H9 (cell line): Measurements from ENCODE around the gene CR1L. TPM values are rescaled to one million over a fixed set of nuclear protein-coding genes. Genes with fewer than 3 reads are reported as not detected.

Source experiments
- DNase-seq: peaks from one replicate; pipeline ENCODE4 v3.0.0-alpha.2; 2017
- H2AFZ ChIP-seq: one replicate; pipeline ENCODE4 v1.6.1; 2013; ENCODE audit warnings: mild to moderate bottlenecking, low read length, control low read depth, moderate library complexity
- H2AK5ac ChIP-seq: 2 replicates; pipeline ENCODE4 v1.6.1; 2013; ENCODE audit warnings: low read length, control low read depth, mixed read lengths; ENCODE audit not compliant: insufficient read length
- H2BK120ac ChIP-seq: one replicate; pipeline ENCODE4 v1.6.1; 2013; ENCODE audit warnings: low read depth, mild to moderate bottlenecking, low read length, control low read depth, inconsistent platforms; ENCODE audit not compliant: poor library complexity, severe bottlenecking
- H2BK12ac ChIP-seq: 2 replicates; pipeline ENCODE4 v1.6.1; 2013; ENCODE audit warnings: low read length, control low read depth, mixed read lengths, low read depth; ENCODE audit not compliant: insufficient read length
- H2BK15ac ChIP-seq: 2 replicates; pipeline ENCODE4 v1.6.1; 2013; ENCODE audit warnings: low read depth, low read length, control low read depth
- H2BK20ac ChIP-seq: one replicate; pipeline ENCODE4 v1.6.1; 2013; ENCODE audit warnings: low read depth, mild to moderate bottlenecking, low read length, control low read depth, inconsistent platforms; ENCODE audit not compliant: poor library complexity, severe bottlenecking
- H2BK5ac ChIP-seq: 2 replicates; pipeline ENCODE4 v1.6.1; 2013; ENCODE audit warnings: low read length, control low read depth, mixed read lengths; ENCODE audit not compliant: insufficient read length
- H3K14ac ChIP-seq: 2 replicates; pipeline ENCODE4 v1.6.1; 2013; ENCODE audit warnings: low read length, control low read depth; ENCODE audit not compliant: insufficient read depth
- H3K18ac ChIP-seq: 2 replicates; pipeline ENCODE4 v1.6.1; 2013; ENCODE audit warnings: low read depth, mild to moderate bottlenecking, mixed read lengths, low read length, control low read depth; ENCODE audit not compliant: insufficient read length
- H3K23ac ChIP-seq: 2 replicates; pipeline ENCODE4 v1.6.1; 2013; ENCODE audit warnings: low read length, control low read depth, mixed read lengths, low read depth; ENCODE audit not compliant: insufficient read length
- H3K23me2 ChIP-seq: 2 replicates; pipeline ENCODE4 v1.6.1; 2013; ENCODE audit warnings: low read depth, mild to moderate bottlenecking, mixed read lengths, low read length, control low read depth; ENCODE audit not compliant: insufficient read length, poor library complexity, severe bottlenecking
- H3K27ac ChIP-seq: 2 replicates; pipeline ENCODE4 v1.5.1; 2013; ENCODE audit warnings: low read length, control low read depth, mixed read lengths, low read depth; ENCODE audit not compliant: insufficient read length
- H3K27me3 ChIP-seq: 2 replicates; pipeline ENCODE4 v1.6.1; 2013; ENCODE audit warnings: low read length, control low read depth, inconsistent platforms; ENCODE audit not compliant: insufficient read depth
- H3K4ac ChIP-seq: 2 replicates; pipeline ENCODE4 v1.6.1; 2013; ENCODE audit warnings: low read depth, mild to moderate bottlenecking, control low read depth, inconsistent platforms, low read length, moderate library complexity
- H3K4me1 ChIP-seq: 2 replicates; pipeline ENCODE4 v1.6.1; 2013; ENCODE audit warnings: low read length, control low read depth, inconsistent platforms; ENCODE audit not compliant: insufficient read depth
- H3K4me2 ChIP-seq: 2 replicates; pipeline ENCODE4 v1.6.1; 2013; ENCODE audit warnings: low read length, control low read depth, mixed read lengths; ENCODE audit not compliant: insufficient read length, insufficient read depth
- H3K56ac ChIP-seq: 2 replicates; pipeline ENCODE4 v1.6.1; 2013; ENCODE audit warnings: low read depth, mild to moderate bottlenecking, mixed read lengths, low read length, control low read depth; ENCODE audit not compliant: insufficient read length
- H3K79me1 ChIP-seq: 2 replicates; pipeline ENCODE4 v1.6.1; 2013; ENCODE audit warnings: low read depth, mild to moderate bottlenecking, moderate library complexity, low read length, control low read depth, inconsistent platforms; ENCODE audit not compliant: insufficient read depth, poor library complexity, severe bottlenecking
- H3K79me2 ChIP-seq: 2 replicates; pipeline ENCODE4 v1.6.1; 2013; ENCODE audit warnings: low read length, control low read depth, inconsistent platforms; ENCODE audit not compliant: insufficient read depth
- H3K9ac ChIP-seq: 2 replicates; pipeline ENCODE4 v1.6.1; 2013; ENCODE audit warnings: low read length, control low read depth, mixed read lengths; ENCODE audit not compliant: insufficient read length; ENCODE audit errors: extremely low read depth
- H3K9me3 ChIP-seq: one replicate; pipeline ENCODE4 v1.6.1; 2013; ENCODE audit warnings: low read depth, low read length, inconsistent platforms; ENCODE audit not compliant: control insufficient read depth
- H3T11ph ChIP-seq: one replicate; pipeline ENCODE4 v1.6.1; 2013; ENCODE audit warnings: mild to moderate bottlenecking, low read length, control low read depth, inconsistent platforms
- H4K20me1 ChIP-seq: one replicate; pipeline ENCODE4 v1.6.1; 2013; ENCODE audit not compliant: control insufficient read depth, insufficient read length, insufficient read depth
- H4K5ac ChIP-seq: 2 replicates; pipeline ENCODE4 v1.6.1; 2013; ENCODE audit warnings: low read depth, mild to moderate bottlenecking, mixed read lengths, low read length, control low read depth; ENCODE audit not compliant: insufficient read length
- H4K8ac ChIP-seq: replicated peaks from 2 replicates; pipeline ENCODE4 v1.6.1; 2013; ENCODE audit warnings: low read length, control low read depth, mixed read lengths, low read depth; ENCODE audit not compliant: insufficient read length
- H4K91ac ChIP-seq: 2 replicates; pipeline ENCODE4 v1.6.1; 2013; ENCODE audit warnings: low read depth, mild to moderate bottlenecking, moderate library complexity, mixed read lengths, low read length, control low read depth; ENCODE audit not compliant: insufficient read length
- H3K27ac Mint-ChIP-seq, 3 experiments: 2 replicates in 2 of 3; 3 replicates in 1 of 3; pipeline ENCODE4 v1.8.0; 2020 to 2021; ENCODE audit warnings: mixed read lengths in 3 of 3, mild to moderate bottlenecking in 1 of 3, moderate library complexity in 1 of 3
- H3K27me3 Mint-ChIP-seq: 2 replicates; pipeline ENCODE4 v1.8.0; 2021; ENCODE audit warnings: low read depth, mild to moderate bottlenecking, moderate library complexity, mixed read lengths
- H3K36me3 Mint-ChIP-seq, 3 experiments: 2 replicates in 2 of 3; 3 replicates in 1 of 3; pipeline ENCODE4 v1.8.0; 2020 to 2021; ENCODE audit warnings: low read depth in 3 of 3, mixed read lengths in 3 of 3; ENCODE audit not compliant: insufficient read depth in 1 of 3
- H3K4me1 Mint-ChIP-seq, 2 experiments: 2 replicates each; pipeline ENCODE4 v1.8.0; 2020; ENCODE audit warnings: mixed read lengths in 2 of 2
- H3K4me3 Mint-ChIP-seq, 2 experiments: 2 replicates in 1 of 2; 3 replicates in 1 of 2; pipeline ENCODE4 v1.8.0; 2020 to 2021; ENCODE audit warnings: mild to moderate bottlenecking in 2 of 2, mixed read lengths in 2 of 2, moderate library complexity in 1 of 2
- H3K9me3 Mint-ChIP-seq, 2 experiments: 2 replicates in 1 of 2; 3 replicates in 1 of 2; pipeline ENCODE4 v1.8.0; 2020; ENCODE audit warnings: mild to moderate bottlenecking in 2 of 2, mixed read lengths in 2 of 2, moderate library complexity in 1 of 2
- WGBS: extraction: QIAGEN DNeasy Blood & Tissue Kit; methylation state at CpG from one replicate; pipeline ENCODE4 v1.1.7; 2013; ENCODE audit warnings: missing lambda C conversion rate, low lambda C conversion rate, mixed read lengths; ENCODE audit not compliant: insufficient read length; ENCODE audit errors: extremely low coverage; 5-methylcytosine and 5-hydroxymethylcytosine counted together
- total RNA-seq: library from RNA; stranded (reverse); gene quantifications from 2 replicates; pipeline ENCODE4 v1.2.1, GENCODE V29; 2021
- TF ChIP-seq, protein P1 (sequence below): fragments of 200-600 bp; sonication (generic); conservative IDR thresholded peaks from 3 replicates; pipeline ENCODE4 v1.8.0; 2021; ENCODE audit warnings: antibody characterized with exemption, mild to moderate bottlenecking

Gene CR1L
- total RNA-seq, 1 experiment from 2014 or later: 0.37 TPM

DNA sequence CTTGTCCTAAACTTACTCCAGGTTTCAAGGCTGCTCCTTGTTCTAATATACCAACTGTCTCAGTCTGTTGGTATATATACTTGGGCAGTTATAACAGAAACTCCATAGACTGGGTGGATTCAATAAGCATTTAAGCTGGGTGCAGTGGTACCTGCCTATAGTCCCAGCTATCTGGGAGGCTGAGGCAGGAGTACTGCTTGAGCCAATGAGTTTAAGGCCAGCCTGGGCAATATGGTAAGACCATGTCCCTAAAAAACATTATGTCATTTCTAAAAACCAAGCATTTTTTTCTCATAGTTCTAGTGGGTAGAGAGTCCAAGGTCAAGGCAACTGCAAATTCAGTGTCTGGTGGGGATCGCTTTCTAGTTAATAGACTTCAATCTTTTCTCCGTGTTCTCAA lies 17.4 kb upstream of the CR1L start:
- H3K27ac Mint-ChIP-seq: no peak overlapping the region
- no peak overlapping the region for H2BK15ac ChIP-seq
- no CpG with 5 or more reads among the region's 2 CpGs for WGBS
- H3K9me3 ChIP-seq: peaks cover 10% of the 10 kb centered on the region
- H2BK120ac ChIP-seq: no peak overlapping the region
- H3T11ph ChIP-seq: no peak overlapping the region
- no peak overlapping the region for H4K8ac ChIP-seq
- H3K4me3 Mint-ChIP-seq: no peak overlapping the region
- H3K4me1 Mint-ChIP-seq: peaks cover 23 to 26% of the 10 kb centered on the region in 2 experiments
- H4K20me1 ChIP-seq: no peaks in the 10 kb centered on the region
- H3K27me3 Mint-ChIP-seq: no peaks in the 10 kb centered on the region
- H2BK20ac ChIP-seq: no peak overlapping the region
- H3K27ac ChIP-seq: no peak overlapping the region
- no peak overlapping the region for H2AK5ac ChIP-seq
- H3K36me3 Mint-ChIP-seq: peaks cover 1 to 17% (median 9%) of the 10 kb centered on the region in 3 experiments; a peak in 6 of 7 replicates
- no peak overlapping the region for H4K91ac ChIP-seq
- H3K23me2 ChIP-seq: no peaks in the 10 kb centered on the region
- no peak overlapping the region for H3K18ac ChIP-seq
- TF ChIP-seq, protein P1, sequence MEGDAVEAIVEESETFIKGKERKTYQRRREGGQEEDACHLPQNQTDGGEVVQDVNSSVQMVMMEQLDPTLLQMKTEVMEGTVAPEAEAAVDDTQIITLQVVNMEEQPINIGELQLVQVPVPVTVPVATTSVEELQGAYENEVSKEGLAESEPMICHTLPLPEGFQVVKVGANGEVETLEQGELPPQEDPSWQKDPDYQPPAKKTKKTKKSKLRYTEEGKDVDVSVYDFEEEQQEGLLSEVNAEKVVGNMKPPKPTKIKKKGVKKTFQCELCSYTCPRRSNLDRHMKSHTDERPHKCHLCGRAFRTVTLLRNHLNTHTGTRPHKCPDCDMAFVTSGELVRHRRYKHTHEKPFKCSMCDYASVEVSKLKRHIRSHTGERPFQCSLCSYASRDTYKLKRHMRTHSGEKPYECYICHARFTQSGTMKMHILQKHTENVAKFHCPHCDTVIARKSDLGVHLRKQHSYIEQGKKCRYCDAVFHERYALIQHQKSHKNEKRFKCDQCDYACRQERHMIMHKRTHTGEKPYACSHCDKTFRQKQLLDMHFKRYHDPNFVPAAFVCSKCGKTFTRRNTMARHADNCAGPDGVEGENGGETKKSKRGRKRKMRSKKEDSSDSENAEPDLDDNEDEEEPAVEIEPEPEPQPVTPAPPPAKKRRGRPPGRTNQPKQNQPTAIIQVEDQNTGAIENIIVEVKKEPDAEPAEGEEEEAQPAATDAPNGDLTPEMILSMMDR: no peak
- no peak overlapping the region for H2BK5ac ChIP-seq
- no peak overlapping the region for H4K5ac ChIP-seq
- no peak for DNase-seq
- no peak overlapping the region for H3K23ac ChIP-seq
- H3K27me3 ChIP-seq: no peaks in the 10 kb centered on the region
- H3K56ac ChIP-seq: no peak overlapping the region
- peaks cover 4% of the 10 kb centered on the region; the same call in 1 of the 2 replicates for H3K4me1 ChIP-seq
- peaks cover 7 to 9% of the 10 kb centered on the region in 2 experiments; a peak in 3 of 5 replicates for H3K9me3 Mint-ChIP-seq
- no peak overlapping the region for H3K9ac ChIP-seq
- H3K79me1 ChIP-seq: no peaks in the 10 kb centered on the region
- H3K14ac ChIP-seq: no peak overlapping the region
- no peaks in the 10 kb centered on the region for H3K79me2 ChIP-seq
- H2BK12ac ChIP-seq: no peak overlapping the region
- H3K4ac ChIP-seq: no peak overlapping the region
- H2AFZ ChIP-seq: no peak overlapping the region
- H3K4me2 ChIP-seq: no peak overlapping the region
